GM18861 (cell line): ENCODE results near the gene ZSWIM3.
"Not testable (repeated sequence)": the region's sequence is repeated elsewhere in the genome, so short reads cannot be mapped to it uniquely, and the experiment has no call there.

Experiments used
- ATAC-seq: cut with Tn5 transposase; IDR thresholded peaks from one replicate; pipeline ENCODE4 v1.9.1; 2021; ENCODE audit not compliant: unreplicated experiment

ZSWIM3 gene

GRCh38 chr20:45859916-45860315, 2.5 kb downstream of the ZSWIM3 start:
- no peak for ATAC-seq

GRCh38 chr20:45860560-45861220, 3.3 kb downstream of the ZSWIM3 start:
- ATAC-seq: no peak

GRCh38 chr20:45861221-45862075, 4.0 kb downstream of the ZSWIM3 start:
- no peak for ATAC-seq

- no peak for ATAC-seq
These were observed 6.4 kb downstream of the ZSWIM3 start for GRCh38 chr20:45863543-45864470.

GRCh38 chr20:45866454-45866853, 9.0 kb downstream of the ZSWIM3 start:
- no peak for ATAC-seq

GRCh38 chr20:45867136-45867818, 9.9 kb downstream of the ZSWIM3 start:
- no peak for ATAC-seq

- no peak for ATAC-seq
These were observed 10.4 kb downstream of the ZSWIM3 start for GRCh38 chr20:45867819-45868176.

- ATAC-seq: no peak
These were observed 15.2 kb downstream of the ZSWIM3 start for GRCh38 chr20:45872626-45873025.

GRCh38 chr20:45873409-45874103, 16.1 kb downstream of the ZSWIM3 start:
- no peak for ATAC-seq

GRCh38 chr20:45874104-45874481, 16.7 kb downstream of the ZSWIM3 start:
- ATAC-seq: not testable (repeated sequence)

GRCh38 chr20:45874576-45874975, 17.2 kb downstream of the ZSWIM3 start:
- no peak for ATAC-seq

- ATAC-seq: no peak
These were observed 20.8 kb downstream of the ZSWIM3 start for GRCh38 chr20:45878076-45878761.

GRCh38 chr20:45880988-45881788, 23.8 kb downstream of the ZSWIM3 start, which contains the start of gene ZSWIM1:
Gene ZSWIM1, plus strand, starts transcription at chr20:45881227. Its CDS starts 1,366 bp downstream, at chr20:45882593.
- peak; percentile 95 for ATAC-seq

GRCh38 chr20:45882469-45883099, 25.2 kb downstream of the ZSWIM3 start:
- ATAC-seq: no peak

- ATAC-seq: no peak
These were observed 25.7 kb downstream of the ZSWIM3 start for GRCh38 chr20:45883100-45883469.

GRCh38 chr20:45886590-45887345, 29.4 kb downstream of the ZSWIM3 start:
- no peak for ATAC-seq

- ATAC-seq: no peak
These were observed 29.9 kb downstream of the ZSWIM3 start, which contains the start of gene SPATA25 for GRCh38 chr20:45887346-45887715. Gene SPATA25, minus strand, starts transcription at chr20:45887622. Its CDS starts 32 bp downstream, at chr20:45887590.
